ENCODE data around the gene KRTAP10-9.
"Not testable (repeated sequence)": the region's sequence is repeated elsewhere in the genome, so short reads cannot be mapped to it uniquely, and the experiment has no call there.

KRTAP10-9 gene

DNA sequence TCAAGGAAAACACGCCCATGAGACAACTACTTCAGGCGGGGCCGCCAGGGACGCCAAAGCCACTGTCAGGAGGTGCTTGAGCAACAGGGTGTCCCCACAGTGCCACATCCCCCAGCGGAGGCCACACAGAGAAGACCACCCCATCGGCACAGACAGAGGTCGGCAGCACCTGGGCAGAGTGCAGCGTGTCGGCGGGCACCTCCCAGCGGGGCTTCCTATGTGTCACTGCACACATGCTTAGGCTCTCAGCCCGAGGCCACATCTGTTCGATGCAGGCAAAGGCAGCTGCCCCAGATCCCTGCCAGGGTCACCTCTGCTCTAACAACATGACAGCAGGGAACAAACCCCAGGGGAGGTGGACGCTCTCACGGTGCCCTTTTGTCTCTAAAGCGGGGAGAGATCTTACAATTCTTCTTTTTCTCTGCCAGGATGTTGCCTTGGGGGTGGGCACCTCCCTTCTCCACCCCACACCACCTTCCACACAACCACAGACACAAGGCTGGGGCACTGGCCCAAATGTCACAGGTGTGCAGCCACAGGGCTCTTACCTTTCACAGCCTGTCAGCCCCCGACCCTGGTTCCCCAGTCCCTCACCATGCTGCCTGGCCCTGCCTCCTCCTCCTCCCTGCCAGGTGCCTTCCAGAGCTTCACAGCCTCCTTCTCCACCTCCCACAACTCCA, 10.8 kb upstream of the KRTAP10-9 start:
- DNase-seq = no peak

- no peak for DNase-seq
These were observed 10.3 kb upstream of the KRTAP10-9 start for GRCh38 chr21:44616591-44616926.

- no peak for DNase-seq
These were observed 9.8 kb upstream of the KRTAP10-9 start for GRCh38 chr21:44617071-44617501.

DNA sequence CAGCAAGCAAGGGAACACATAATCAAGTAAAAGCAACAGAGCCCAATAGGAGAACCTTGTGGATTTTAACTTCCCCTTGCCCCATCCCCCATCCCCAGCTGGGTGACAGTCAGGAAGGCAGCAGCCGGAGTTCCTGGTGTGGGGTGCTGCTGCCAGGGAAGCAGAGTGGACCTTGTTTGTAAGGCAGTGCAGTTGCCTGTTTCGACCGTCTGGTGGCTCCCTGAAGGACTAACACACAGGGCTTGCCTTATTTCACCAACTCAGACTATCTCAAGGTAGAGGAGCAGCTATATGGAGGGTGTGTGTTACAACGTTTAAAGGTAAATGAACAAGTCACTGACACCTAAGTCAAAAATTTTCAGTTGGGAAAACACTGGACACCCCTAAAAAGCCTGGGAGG, 8.4 kb upstream of the KRTAP10-9 start:
- peak; percentile 2 for DNase-seq

- DNase-seq = no peak
These were observed 8.0 kb upstream of the KRTAP10-9 start for GRCh38 chr21:44618909-44619308.

DNA sequence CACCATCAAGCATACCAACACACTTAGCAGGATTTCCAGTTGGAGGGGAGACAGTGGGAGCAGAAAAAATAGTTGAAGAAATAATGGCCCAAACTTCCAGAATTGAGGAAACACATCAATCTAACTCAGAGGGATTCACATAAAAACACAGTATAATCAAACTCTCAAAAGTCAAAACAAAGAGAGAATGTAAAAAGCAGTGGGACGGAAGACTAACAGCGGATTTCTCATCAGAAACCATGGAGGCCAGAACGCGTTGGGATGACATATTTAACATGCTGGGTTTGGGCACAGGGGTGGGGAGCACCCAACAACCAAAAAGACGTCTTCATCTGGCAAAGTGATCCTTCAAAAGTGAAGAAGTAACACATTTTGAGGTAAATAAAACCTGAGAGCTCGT, 7.0 kb upstream of the KRTAP10-9 start:
- no peak for DNase-seq

DNA sequence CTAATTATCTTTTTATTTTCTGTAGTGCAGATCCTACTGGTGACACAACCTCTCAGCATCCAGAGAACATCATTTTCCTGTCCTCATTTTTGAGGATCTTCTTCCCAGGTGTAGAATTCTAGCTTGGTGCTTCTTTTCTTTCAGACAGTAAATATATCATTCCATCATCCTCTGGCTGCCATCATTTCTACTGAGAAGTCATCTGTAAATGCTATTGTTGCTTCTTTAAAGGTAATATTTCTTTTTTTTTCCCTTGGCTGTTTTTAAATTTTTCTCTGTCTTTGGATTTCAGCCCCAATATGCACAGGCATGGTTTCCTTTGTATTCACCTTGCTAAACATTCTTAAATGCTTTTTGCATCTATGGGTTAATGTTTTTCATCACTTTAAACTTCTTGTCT, 3.3 kb upstream of the KRTAP10-9 start:
- DNase-seq = no peak

DNA sequence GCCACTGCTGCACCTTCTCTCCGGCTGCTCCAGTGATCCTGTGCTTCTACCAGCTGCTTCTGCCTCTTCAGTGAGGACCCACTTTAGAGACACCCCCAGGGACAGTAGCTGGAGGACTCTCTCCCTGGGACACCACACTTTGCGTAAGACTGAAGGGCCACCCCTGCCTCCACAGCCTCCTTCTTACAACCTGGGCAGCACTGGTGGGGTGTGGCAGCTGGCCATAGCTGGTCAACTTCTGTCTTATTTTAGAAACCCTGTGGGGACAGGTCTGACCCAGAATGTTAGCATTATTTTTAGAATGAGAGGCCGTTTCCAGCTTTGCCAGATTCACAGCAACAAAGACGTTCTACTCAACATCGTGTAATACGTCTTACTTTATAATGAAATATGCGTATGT, 1.1 kb upstream of the KRTAP10-9 start:
- DNase-seq = no peak

GRCh38 chr21:44626262-44626661, 631 bp upstream of the KRTAP10-9 start:
- no peak for DNase-seq

DNA sequence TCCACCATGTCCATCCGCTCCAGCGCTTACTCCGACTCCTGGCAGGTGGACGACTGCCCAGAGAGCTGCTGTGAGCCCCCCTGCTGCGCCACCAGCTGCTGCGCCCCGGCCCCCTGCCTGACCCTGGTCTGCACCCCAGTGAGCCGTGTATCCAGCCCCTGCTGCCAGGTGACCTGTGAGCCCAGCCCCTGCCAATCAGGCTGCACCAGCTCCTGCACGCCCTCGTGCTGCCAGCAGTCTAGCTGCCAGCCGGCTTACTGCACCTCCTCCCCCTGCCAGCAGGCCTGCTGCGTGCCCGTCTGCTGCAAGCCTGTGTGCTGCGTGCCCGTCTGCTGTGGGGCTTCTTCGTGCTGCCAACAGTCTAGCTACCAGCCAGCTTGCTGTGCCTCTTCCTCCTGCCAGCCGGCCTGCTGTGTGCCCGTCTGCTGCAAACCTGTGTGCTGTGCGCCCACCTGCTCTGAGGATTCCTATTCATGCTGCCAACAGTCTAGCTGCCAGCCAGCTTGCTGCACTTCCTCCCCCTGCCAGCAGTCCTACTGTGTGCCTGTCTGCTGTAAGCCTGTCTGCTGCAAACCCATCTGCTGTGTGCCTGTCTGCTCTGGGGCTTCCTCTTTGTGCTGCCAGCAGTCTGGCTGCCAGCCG, 409 bp downstream of the KRTAP10-9 start:
- DNase-seq = not testable (repeated sequence)

- DNase-seq = not testable (repeated sequence)
These were observed 939 bp downstream of the KRTAP10-9 start for GRCh38 chr21:44627831-44628233.

GRCh38 chr21:44628707-44629391, 2.0 kb downstream of the KRTAP10-9 start:
- DNase-seq = no peak

DNA sequence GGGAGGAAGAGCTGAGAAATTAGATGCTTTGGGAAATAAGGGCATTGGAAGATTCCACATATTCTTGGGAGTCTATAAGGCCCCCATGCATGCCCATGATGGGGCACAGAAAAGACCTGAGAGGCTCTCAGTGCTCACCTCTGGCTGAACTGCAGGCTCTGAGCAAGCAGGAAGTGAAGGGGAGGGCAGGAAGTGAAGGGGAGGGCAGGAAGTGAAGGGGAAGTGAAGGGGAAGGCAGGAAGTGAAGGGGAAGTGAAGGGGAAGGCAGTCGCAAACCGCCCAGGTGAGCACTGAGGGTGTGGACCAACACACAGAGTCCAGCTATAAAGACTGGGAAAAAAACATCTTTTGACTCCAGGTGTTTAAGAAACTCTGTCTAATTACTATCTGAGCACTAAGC, 3.5 kb downstream of the KRTAP10-9 start:
- no peak for DNase-seq

DNA sequence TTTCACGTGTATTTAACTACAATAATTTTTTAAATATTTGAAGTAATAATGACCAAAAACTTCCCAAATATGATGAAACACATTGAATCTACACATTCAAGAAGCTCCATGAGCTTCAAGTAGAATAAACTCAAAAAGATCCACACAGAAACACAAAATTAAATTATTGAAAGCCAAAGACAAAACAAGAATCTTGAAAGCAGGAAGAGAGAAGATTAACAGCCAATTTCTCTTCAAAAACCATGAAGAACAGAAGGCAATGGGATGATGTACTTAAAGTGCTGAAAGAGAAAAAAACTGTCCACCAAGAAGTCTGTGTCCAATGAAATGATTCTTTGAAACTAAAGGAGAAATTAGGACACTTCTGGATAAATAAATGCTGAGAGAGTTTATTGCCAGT, 5.2 kb downstream of the KRTAP10-9 start:
- DNase-seq = no peak

DNA sequence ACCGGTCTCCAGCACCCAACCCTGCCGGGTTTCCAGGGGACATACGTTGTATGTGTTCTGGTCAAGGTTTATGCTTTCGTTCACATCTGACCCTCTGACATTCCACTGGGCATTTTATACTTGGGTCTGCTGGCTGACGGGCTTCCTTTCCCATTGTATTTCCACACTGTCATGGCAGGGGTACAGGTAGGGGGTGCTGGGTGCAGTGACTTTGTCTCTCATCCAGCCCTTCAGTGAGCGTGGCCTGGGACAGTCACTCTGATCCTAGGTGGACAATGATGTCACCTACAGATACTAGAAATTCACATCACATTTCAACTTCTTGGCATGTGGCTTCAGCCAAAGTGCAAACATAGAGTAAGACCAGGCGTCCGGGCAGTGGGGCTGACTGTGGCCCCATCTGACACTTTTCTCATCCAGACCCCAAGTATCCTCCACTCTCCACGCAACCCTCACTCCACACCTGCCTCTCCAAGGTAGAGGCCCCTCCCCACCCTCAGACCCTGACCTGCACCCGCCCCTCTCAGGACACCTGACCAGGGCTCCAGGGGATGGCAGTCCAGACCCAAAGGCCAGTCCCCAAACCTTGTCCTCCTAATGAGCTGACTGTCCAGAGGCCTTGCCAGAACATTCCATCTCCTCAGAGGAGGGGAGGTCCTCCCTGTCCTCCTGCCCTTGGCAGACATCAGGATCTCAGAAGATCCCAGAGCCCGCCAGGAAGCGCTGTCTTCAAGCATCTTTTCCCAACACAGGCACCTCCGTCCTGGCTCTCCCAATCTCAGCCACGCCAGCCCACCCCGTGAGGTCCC, 9.5 kb downstream of the KRTAP10-9 start:
- no peak for DNase-seq

GRCh38 chr21:44637018-44637850, 10.3 kb downstream of the KRTAP10-9 start, which contains the start of gene KRTAP10-10:
KRTAP10-10 (plus strand) TSS chr21:44637356; CDS start chr21:44637418, 62 bp downstream.
- no peak for DNase-seq

DNA sequence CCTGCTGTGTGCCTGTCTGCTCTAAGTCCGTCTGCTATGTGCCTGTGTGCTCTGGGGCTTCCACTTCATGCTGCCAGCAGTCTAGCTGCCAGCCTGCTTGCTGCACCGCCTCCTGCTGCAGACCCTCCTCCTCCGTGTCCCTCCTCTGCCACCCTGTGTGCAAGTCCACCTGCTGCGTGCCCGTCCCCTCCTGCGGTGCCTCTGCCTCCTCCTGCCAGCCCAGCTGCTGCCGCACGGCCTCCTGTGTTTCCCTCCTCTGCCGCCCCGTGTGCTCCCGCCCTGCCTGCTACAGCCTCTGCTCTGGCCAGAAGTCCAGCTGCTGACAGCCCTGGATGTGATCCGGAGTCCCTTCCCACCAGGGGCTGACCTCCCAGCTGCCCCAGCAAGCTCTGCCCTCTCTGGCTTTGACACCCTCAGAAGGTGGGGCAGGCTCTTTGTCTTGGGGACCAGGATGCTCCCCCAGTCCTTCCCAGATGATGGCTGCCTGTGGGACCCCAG, 11.0 kb downstream of the KRTAP10-9 start:
- DNase-seq = not testable (repeated sequence)

DNA sequence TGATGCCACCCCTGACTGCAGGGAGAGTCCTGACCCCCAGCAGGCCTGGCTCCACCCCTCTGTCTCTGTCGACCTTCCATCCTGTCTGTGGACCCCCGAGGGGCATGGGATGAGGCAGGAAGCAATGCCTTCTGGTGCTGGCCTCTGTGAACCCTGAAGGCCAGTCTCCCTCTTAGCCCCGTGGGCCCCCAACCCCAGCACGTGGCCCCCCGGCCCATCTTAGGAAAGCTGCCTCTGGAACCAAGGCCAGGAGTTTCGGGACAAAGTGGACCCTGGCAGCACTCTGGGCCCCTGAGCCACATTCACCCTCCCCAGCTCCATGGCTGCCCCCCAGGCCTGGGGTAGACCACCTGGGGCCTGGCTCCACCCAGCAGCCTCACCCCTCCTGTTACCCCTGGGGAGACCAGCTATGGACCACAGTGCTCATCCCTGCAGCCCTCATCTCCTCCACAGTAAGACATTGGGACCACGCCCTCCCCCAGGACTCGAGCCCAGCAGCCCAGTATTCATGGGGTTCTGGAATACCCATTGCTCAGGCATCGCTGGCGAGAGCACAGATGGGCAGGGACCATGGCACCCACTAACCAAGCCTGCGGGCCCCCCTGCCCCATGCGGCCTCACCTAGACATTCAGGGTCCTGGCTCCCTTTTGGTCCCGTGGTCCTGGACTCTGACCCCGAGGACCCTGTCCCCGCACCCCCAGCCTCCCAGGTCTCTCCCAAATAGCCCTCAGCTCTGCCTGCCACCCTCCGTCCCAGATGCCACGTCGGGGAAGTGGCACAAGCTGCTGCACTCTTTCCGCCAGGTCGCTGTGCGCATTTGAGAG, 11.8 kb downstream of the KRTAP10-9 start:
- not testable (repeated sequence) for DNase-seq

DNA sequence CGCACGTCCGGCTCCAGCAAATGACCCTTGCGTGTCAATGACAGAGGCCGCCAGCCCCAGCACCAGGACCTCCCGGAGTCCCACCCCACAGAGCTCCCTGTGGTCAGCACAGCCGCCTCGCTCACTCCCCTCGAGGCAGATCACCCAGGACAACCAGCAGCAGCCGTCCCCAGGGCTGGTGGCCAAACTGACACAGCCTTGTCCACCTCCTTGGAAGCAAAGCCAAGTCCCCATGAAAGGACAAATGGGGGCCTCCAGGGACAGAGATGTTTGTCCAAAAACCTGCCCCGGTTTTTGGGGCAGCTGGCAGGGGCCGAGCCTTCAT, 12.4 kb downstream of the KRTAP10-9 start:
- no peak for DNase-seq

- no peak for DNase-seq
These were observed 13.9 kb downstream of the KRTAP10-9 start for GRCh38 chr21:44640761-44641160.

DNA sequence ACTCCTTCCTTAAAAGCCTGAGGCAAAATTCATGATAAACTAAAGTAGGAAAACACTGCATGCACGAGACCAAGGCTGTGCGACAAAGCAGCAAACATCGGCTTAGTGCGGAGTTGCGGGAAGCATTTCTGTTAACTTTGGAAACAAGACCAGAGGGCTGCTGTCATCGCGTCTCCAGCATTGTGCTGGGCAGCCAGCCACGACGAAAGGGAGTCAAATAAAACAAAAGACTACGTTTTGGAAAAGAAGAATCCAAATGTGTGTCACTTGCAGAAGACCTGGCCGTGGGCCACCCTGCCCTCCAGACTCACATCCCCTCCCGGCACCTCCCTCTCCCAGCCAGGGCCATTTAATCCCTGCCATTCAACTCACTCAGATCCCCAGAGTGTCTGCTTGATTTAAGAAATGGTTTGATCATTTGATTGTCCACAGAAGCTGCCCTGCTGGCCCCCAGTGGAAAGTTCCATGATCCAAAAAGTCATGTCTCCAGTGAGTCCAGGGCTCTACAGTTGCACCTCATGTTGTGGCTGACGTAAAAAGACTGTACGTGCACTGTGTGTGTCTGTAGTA, 16.9 kb downstream of the KRTAP10-9 start:
- no peak for DNase-seq
